Karpas-422 (cell line): ENCODE results near the gene BPGM. TPM values are rescaled to one million over a fixed set of nuclear protein-coding genes. Genes with fewer than 3 reads are reported as not detected.

ENCODE experiments used
- DNase-seq: peaks from one replicate; pipeline ENCODE4 v3.0.0-alpha.2; 2015
- H2AFZ ChIP-seq: fragments of 200-600 bp; sonication (generic); 2 replicates; pipeline ENCODE4 v1.6.1; 2014; ENCODE audit warnings: antibody characterized with exemption, low read length, mixed read lengths
- H3K27ac ChIP-seq: fragments of 200-600 bp; sonication (generic); 2 replicates; pipeline ENCODE4 v1.5.1; 2014; ENCODE audit warnings: mild to moderate bottlenecking, low read length, moderate library complexity
- H3K27me3 ChIP-seq: fragments of 200-600 bp; sonication (generic); 2 replicates; pipeline ENCODE4 v1.6.1; 2014; ENCODE audit warnings: low read length, mixed read lengths
- H3K36me3 ChIP-seq: fragments of 200-600 bp; sonication (generic); 2 replicates; pipeline ENCODE4 v1.6.1; 2014; ENCODE audit warnings: low read length, mixed read lengths; ENCODE audit not compliant: insufficient read depth
- H3K4me1 ChIP-seq: fragments of 200-600 bp; sonication (generic); 2 replicates; pipeline ENCODE4 v1.6.1; 2014; ENCODE audit warnings: mild to moderate bottlenecking, low read length, mixed read lengths
- H3K4me2 ChIP-seq: fragments of 200-600 bp; sonication (generic); 2 replicates; pipeline ENCODE4 v1.6.1; 2014; ENCODE audit warnings: low read length, low read depth, mild to moderate bottlenecking; ENCODE audit not compliant: poor library complexity, severe bottlenecking
- H3K4me3 ChIP-seq: fragments of 200-600 bp; sonication (generic); 2 replicates; pipeline ENCODE4 v1.5.1; 2014; ENCODE audit warnings: mild to moderate bottlenecking, antibody characterized with exemption, low read length, mixed read lengths
- H3K79me2 ChIP-seq: fragments of 200-600 bp; sonication (generic); 2 replicates; pipeline ENCODE4 v1.6.1; 2014; ENCODE audit warnings: mild to moderate bottlenecking, low read length, mixed read lengths
- H3K9ac ChIP-seq: fragments of 200-600 bp; sonication (generic); 2 replicates; pipeline ENCODE4 v1.6.0; 2014; ENCODE audit warnings: low read length
- H3K9me2 ChIP-seq: fragments of 200-600 bp; sonication (generic), shearing (Covaris generic); replicated peaks from 2 replicates; pipeline ENCODE4 v1.6.0; 2014; ENCODE audit warnings: mild to moderate bottlenecking, low read length, moderate library complexity; ENCODE audit not compliant: insufficient read depth
- H3K9me3 ChIP-seq: fragments of 300-700, 200-600 bp; sonication (generic); 2 replicates; pipeline ENCODE4 v1.6.1; 2014; ENCODE audit warnings: low read length, mixed read lengths
- H4K20me1 ChIP-seq: fragments of 200-600 bp; sonication (generic); 2 replicates; pipeline ENCODE4 v1.6.1; 2014; ENCODE audit warnings: mild to moderate bottlenecking, antibody characterized with exemption, low read length, low read depth; ENCODE audit not compliant: insufficient read depth
- total RNA-seq: library from RNA; depleted of rRNA; stranded (reverse); fragments of >200 nt; shearing (Covaris generic); gene quantifications from 2 replicates; pipeline ENCODE4 v1.2.3, GENCODE V29; 2014; ENCODE audit warnings: low replicate concordance

The BPGM gene
- total RNA-seq, 1 experiment from 2014 or later = 11.1 TPM

DNA sequence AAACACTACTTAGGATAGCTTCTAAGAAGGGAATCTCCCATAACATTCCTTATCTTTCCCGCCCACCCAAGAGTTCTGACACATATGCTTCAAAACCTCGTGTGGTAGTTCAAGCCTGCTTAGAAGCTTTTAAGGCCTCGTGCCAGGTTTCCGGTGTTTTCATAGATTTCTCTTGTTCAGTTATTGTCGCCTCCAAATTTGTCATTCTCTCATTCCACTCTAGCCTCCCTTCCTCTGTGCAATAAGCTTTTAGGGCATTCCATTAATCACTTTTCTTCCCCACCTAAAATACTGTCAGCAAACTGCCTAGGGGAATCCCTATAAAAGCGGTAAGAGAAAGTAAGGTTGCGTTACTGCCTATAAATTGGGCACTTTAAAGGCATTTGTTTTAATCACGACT, 718 bp upstream of the BPGM start:
- H3K79me2 ChIP-seq = no peaks in the 10 kb centered on the region
- no peaks in the 10 kb centered on the region for H3K9me2 ChIP-seq
- no peaks in the 10 kb centered on the region for H3K36me3 ChIP-seq
- H3K4me3 ChIP-seq = peak overlapping the region; percentile 75
- peak overlapping the region; percentile 77 for H3K9ac ChIP-seq
- peak; percentile 59 for DNase-seq
- H3K9me3 ChIP-seq = no peaks in the 10 kb centered on the region
- H4K20me1 ChIP-seq = no peaks in the 10 kb centered on the region
- H3K27ac ChIP-seq = peak overlapping the region; percentile 40; the same call in 1 of the 2 replicates
- peak overlapping the region; percentile 61; the same call in 1 of the 2 replicates for H2AFZ ChIP-seq
- peaks cover 47% of the 10 kb centered on the region for H3K4me1 ChIP-seq
- peak overlapping the region; percentile 88 for H3K4me2 ChIP-seq
- no peaks in the 10 kb centered on the region for H3K27me3 ChIP-seq

- Histone ChIP-seq H3K79me2 (no peaks in the 10 kb centered on the region), H3K4me3 (peak overlapping the region; percentile 75; the same call in 1 of the 2 replicates), H3K9ac (no peak overlapping the region), H3K27ac (no peak overlapping the region), H4K20me1 (peaks cover 5% of the 10 kb centered on the region; the same call in 1 of the 2 replicates), H3K27me3 (no peaks in the 10 kb centered on the region), H3K9me2 (no peaks in the 10 kb centered on the region), H3K9me3 (no peaks in the 10 kb centered on the region), H3K4me1 (peaks cover 48% of the 10 kb centered on the region), H2AFZ (no peak overlapping the region), H3K36me3 (no peaks in the 10 kb centered on the region), H3K4me2 (peak overlapping the region; percentile 91)
- DNase-seq = peak; percentile 75
Observed at GRCh38 chr7:134648456-134648855, 1.8 kb downstream of the BPGM start.

GRCh38 chr7:134649226-134649775, 2.6 kb downstream of the BPGM start:
- Histone ChIP-seq H3K4me2 (peak overlapping the region; percentile 91), H3K9me2 (no peaks in the 10 kb centered on the region), H3K9me3 (no peaks in the 10 kb centered on the region), H2AFZ (no peak overlapping the region), H3K27ac (0 out of 2 replicates have a peak overlapping the region, but pooled peaks have one; percentile 26), H3K9ac (no peak overlapping the region), H3K36me3 (no peaks in the 10 kb centered on the region), H3K27me3 (no peaks in the 10 kb centered on the region), H3K4me3 (0 out of 2 replicates have a peak overlapping the region, but pooled peaks have one; percentile 4), H4K20me1 (peaks cover 5% of the 10 kb centered on the region; the same call in 1 of the 2 replicates), H3K79me2 (no peaks in the 10 kb centered on the region), H3K4me1 (peaks cover 48% of the 10 kb centered on the region)
- peak; percentile 72 for DNase-seq

- Histone ChIP-seq H4K20me1 (peaks cover 5% of the 10 kb centered on the region; the same call in 1 of the 2 replicates), H3K79me2 (no peaks in the 10 kb centered on the region), H3K4me1 (peaks cover 36% of the 10 kb centered on the region), H3K27ac (no peak overlapping the region), H3K9ac (no peak overlapping the region), H3K36me3 (no peaks in the 10 kb centered on the region), H3K9me3 (no peaks in the 10 kb centered on the region), H2AFZ (no peak overlapping the region), H3K27me3 (no peaks in the 10 kb centered on the region), H3K4me3 (no peak overlapping the region), H3K4me2 (no peak overlapping the region), H3K9me2 (no peaks in the 10 kb centered on the region)
- no peak for DNase-seq
Observed at GRCh38 chr7:134651991-134652390, 5.3 kb downstream of the BPGM start.

DNA sequence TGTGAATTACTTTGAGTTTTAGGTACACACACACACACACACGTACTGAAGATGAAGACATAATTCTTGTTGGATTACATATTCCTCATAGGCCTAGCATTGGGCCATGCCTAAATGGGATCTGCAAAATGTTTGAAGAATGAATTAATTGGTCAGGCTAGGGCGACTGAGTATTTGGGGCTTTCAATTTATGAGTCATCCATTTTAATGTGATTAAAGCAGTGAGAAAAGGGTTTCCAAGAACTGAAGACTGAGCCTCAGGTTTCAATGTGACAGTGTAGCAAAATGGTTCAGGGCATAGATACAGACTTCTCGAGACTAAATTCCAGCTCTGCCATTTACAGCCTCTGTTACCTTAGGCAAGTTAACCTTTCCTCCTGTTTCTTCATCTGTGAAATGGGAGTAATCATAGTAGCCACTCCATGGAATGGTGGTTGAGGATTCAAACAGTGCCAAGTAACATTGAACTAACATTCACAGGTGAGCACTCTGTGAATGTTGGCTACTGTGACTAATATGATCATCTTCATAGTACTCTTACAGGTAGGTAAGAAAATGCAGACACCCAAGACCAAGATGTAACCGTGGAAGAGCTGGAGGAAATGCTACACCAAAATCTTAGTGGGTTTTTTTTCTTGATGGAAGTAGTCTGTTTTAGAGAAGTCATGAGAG, 7.6 kb downstream of the BPGM start:
- Histone ChIP-seq H3K9me3 (no peaks in the 10 kb centered on the region), H3K4me2 (no peak overlapping the region), H3K27ac (no peak overlapping the region), H3K4me3 (no peak overlapping the region), H3K36me3 (no peaks in the 10 kb centered on the region), H4K20me1 (peaks cover 14% of the 10 kb centered on the region), H2AFZ (no peak overlapping the region), H3K9me2 (no peaks in the 10 kb centered on the region), H3K27me3 (no peaks in the 10 kb centered on the region), H3K4me1 (peaks cover 15% of the 10 kb centered on the region), H3K9ac (no peak overlapping the region), H3K79me2 (no peaks in the 10 kb centered on the region)
- no peak for DNase-seq

GRCh38 chr7:134657526-134657925, 10.9 kb downstream of the BPGM start:
- Histone ChIP-seq H3K4me2 (no peak overlapping the region), H3K9me3 (no peaks in the 10 kb centered on the region), H3K9me2 (no peaks in the 10 kb centered on the region), H3K79me2 (no peaks in the 10 kb centered on the region), H3K4me3 (no peak overlapping the region), H3K27ac (no peak overlapping the region), H3K27me3 (no peaks in the 10 kb centered on the region), H4K20me1 (peaks cover 24% of the 10 kb centered on the region; the same call in 1 of the 2 replicates), H3K4me1 (peaks cover 4% of the 10 kb centered on the region; the same call in 1 of the 2 replicates), H2AFZ (no peak overlapping the region), H3K36me3 (no peaks in the 10 kb centered on the region), H3K9ac (no peak overlapping the region)
- DNase-seq = no peak

DNA sequence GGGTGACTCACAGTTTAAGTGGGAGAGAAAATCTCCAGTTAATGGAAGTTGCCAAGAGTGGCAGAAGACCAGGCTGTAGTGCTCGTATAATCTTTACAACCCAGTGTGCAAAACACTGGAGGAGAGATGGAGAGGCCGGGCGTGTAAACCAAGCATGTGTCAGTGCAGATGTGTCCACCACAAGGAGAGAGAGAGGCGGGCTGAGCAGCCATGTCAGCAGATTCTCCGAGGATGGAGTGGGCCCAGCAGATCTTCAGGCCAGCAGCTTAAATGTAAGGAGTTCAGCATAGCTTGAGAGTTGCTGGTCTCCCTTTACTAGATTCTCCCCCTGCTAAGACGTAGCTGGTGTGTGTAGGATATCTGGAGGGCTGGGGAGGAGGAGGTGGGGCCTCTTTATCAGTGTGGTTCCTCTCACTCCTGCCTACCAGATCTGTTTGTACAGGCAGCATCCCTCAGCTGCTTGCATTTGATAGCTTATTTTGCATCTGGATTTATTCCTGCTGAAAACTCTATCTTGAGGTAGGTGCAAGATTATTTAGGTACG, 13.7 kb downstream of the BPGM start:
- Histone ChIP-seq H2AFZ (no peak overlapping the region), H3K79me2 (no peaks in the 10 kb centered on the region), H3K4me3 (no peak overlapping the region), H3K9me3 (no peaks in the 10 kb centered on the region), H3K9me2 (no peaks in the 10 kb centered on the region), H3K4me2 (no peak overlapping the region), H4K20me1 (peaks cover 24% of the 10 kb centered on the region; the same call in 1 of the 2 replicates), H3K4me1 (peaks cover 4% of the 10 kb centered on the region; the same call in 1 of the 2 replicates), H3K27ac (no peak overlapping the region), H3K27me3 (no peaks in the 10 kb centered on the region), H3K36me3 (no peaks in the 10 kb centered on the region), H3K9ac (no peak overlapping the region)
- no peak for DNase-seq

- peaks cover 4% of the 10 kb centered on the region; the same call in 1 of the 2 replicates for H3K4me1 ChIP-seq
- H3K9me3 ChIP-seq = no peaks in the 10 kb centered on the region
- no peak for DNase-seq
- no peak overlapping the region for H3K27ac ChIP-seq
- no peaks in the 10 kb centered on the region for H3K27me3 ChIP-seq
- H3K79me2 ChIP-seq = no peaks in the 10 kb centered on the region
- H4K20me1 ChIP-seq = peaks cover 24% of the 10 kb centered on the region; the same call in 1 of the 2 replicates
- H3K4me2 ChIP-seq = no peak overlapping the region
- H3K9ac ChIP-seq = no peak overlapping the region
- H3K36me3 ChIP-seq = no peaks in the 10 kb centered on the region
- H3K4me3 ChIP-seq = no peak overlapping the region
- H3K9me2 ChIP-seq = no peaks in the 10 kb centered on the region
- H2AFZ ChIP-seq = no peak overlapping the region
Observed at GRCh38 chr7:134660961-134661376, 14.3 kb downstream of the BPGM start.
